HCT116 (cell line): ENCODE data around the gene PRKAR1A. TPM values are rescaled to one million over a fixed set of nuclear protein-coding genes. Genes with fewer than 3 reads are reported as not detected.
"Not testable (repeated sequence)": the region's sequence is repeated elsewhere in the genome, so short reads cannot be mapped to it uniquely, and the experiment has no call there.

Experiments
- ATAC-seq: fragments of 200-7000 bp; cut with Tn5 transposase; 2 replicates; pipeline ENCODE4 v1.9.1; 2020; ENCODE audit warnings: mild to moderate bottlenecking, moderate library complexity
- BruUV-seq: library from RNA; stranded (reverse); fragments of 400-500 nt; replicated peaks from 2 replicates; lab custom pipeline; 2021; lab: Mats Ljungman, UMichigan
- CTCF ChIA-PET: fragments of 300-600 bp; sonication (Branson Sonifier 250); formaldehyde crosslinking; loops from one replicate; lab custom pipeline; 2021; ENCODE audit warnings: antibody characterized with exemption; lab: Charles Lee
- POLR2A ChIA-PET: fragments of 300-600, 350-600 bp; sonication (Branson Sonifier 250); formaldehyde crosslinking; loops from one replicate; lab custom pipeline; 2021; ENCODE audit warnings: antibody characterized with exemption; lab: Charles Lee
- RAD21 ChIA-PET, 2 experiments: fragments of 300-600 bp; sonication (Branson Sonifier 250); formaldehyde crosslinking; loops; one replicate each; lab custom pipeline; 2023; ENCODE audit warnings: low total read pairs in 2 of 2; ENCODE audit not compliant: uncharacterized antibody in 2 of 2, unreplicated experiment in 2 of 2, low non-redundant PET in 1 of 2; lab: Charles Lee
- DNase-seq: peaks from one replicate; pipeline ENCODE4 v3.0.0-alpha.2; 2010; ENCODE audit warnings: low read depth, low spot score
- H2AFZ ChIP-seq: fragments of 200-600 bp; shearing (Covaris generic), sonication (generic); 2 replicates; pipeline ENCODE4 v1.6.1; 2017; ENCODE audit warnings: low read depth, mixed run types, mixed read lengths, antibody characterized with exemption, low read length; ENCODE audit not compliant: poor library complexity, severe bottlenecking
- H3K27ac ChIP-seq: 2 replicates; pipeline ENCODE4 v1.5.1; 2012; ENCODE audit warnings: low read depth, low read length
- H3K27me3 ChIP-seq: fragments of 200-600 bp; sonication (generic); 2 replicates; pipeline ENCODE4 v1.6.1; 2016; ENCODE audit warnings: mixed run types, low read length, mixed read lengths; ENCODE audit not compliant: insufficient read depth
- H3K36me3 ChIP-seq, 2 experiments: fragments of 200-500 bp in 1 of 2; fragments of 200-600 bp in 1 of 2; sonication (Bioruptor generic) in 1 of 2; sonication (generic) in 1 of 2; 2 replicates each; pipeline versions ENCODE4 v1.5.1 to v1.6.1; 2014 to 2016; ENCODE audit warnings: low read length in 2 of 2, inconsistent platforms in 1 of 2, mixed read lengths in 1 of 2, mixed run types in 1 of 2; ENCODE audit not compliant: insufficient read depth in 2 of 2, control insufficient read depth in 1 of 2
- H3K4me1 ChIP-seq, 2 experiments: fragments of 200-600 bp in 1 of 2; sonication (generic) in 1 of 2; 2 replicates each; pipeline versions ENCODE4 v1.5.1 to v1.6.1; 2012 to 2017; ENCODE audit warnings: low read length in 2 of 2, inconsistent platforms in 1 of 2, mild to moderate bottlenecking in 1 of 2, mixed read lengths in 1 of 2, mixed run types in 1 of 2, moderate library complexity in 1 of 2; ENCODE audit not compliant: insufficient read depth in 2 of 2, control insufficient read depth in 1 of 2
- H3K4me2 ChIP-seq: fragments of 200-600 bp; sonication (generic); 2 replicates; pipeline ENCODE4 v1.6.1; 2017; ENCODE audit warnings: mixed run types, low read length, mixed read lengths
- H3K4me3 ChIP-seq, 2 experiments: fragments of 200-600 bp in 1 of 2; sonication (generic) in 1 of 2; replicated peaks in 1 of 2; 2 replicates each; pipeline ENCODE4 v1.5.1; 2011 to 2016; ENCODE audit warnings: low read length in 2 of 2, control low read depth in 1 of 2, low read depth in 1 of 2, mild to moderate bottlenecking in 1 of 2, mixed read lengths in 1 of 2, mixed run types in 1 of 2
- H3K79me2 ChIP-seq: fragments of 200-600 bp; sonication (generic); 2 replicates; pipeline ENCODE4 v1.6.1; 2017; ENCODE audit warnings: mild to moderate bottlenecking, mixed run types, low read length, moderate library complexity, mixed read lengths; ENCODE audit not compliant: insufficient read depth
- H3K9ac ChIP-seq: fragments of 200-600 bp; sonication (generic); 2 replicates; pipeline ENCODE4 v1.6.1; 2016; ENCODE audit warnings: low read length, mixed read lengths
- H3K9me2 ChIP-seq: fragments of 200-600 bp; sonication (generic), shearing (Covaris generic); 2 replicates; pipeline ENCODE4 v1.6.1; 2017; ENCODE audit warnings: mixed run types, mild to moderate bottlenecking, moderate library complexity; ENCODE audit not compliant: insufficient read depth
- H3K9me3 ChIP-seq, 2 experiments: fragments of 200-500 bp in 1 of 2; fragments of 200-600 bp in 1 of 2; sonication (Bioruptor generic) in 1 of 2; sonication (generic) in 1 of 2; 2 replicates each; pipeline ENCODE4 v1.6.1; 2014 to 2017; ENCODE audit warnings: low read length in 2 of 2, mixed read lengths in 2 of 2, inconsistent platforms in 1 of 2, low read depth in 1 of 2, mild to moderate bottlenecking in 1 of 2, mixed run types in 1 of 2, moderate library complexity in 1 of 2; ENCODE audit not compliant: control insufficient read depth in 1 of 2, insufficient read depth in 1 of 2
- H4K20me1 ChIP-seq: fragments of 200-600 bp; sonication (generic), shearing (Covaris generic); 2 replicates; pipeline ENCODE4 v1.6.1; 2017; ENCODE audit warnings: mixed run types, mild to moderate bottlenecking, moderate library complexity; ENCODE audit not compliant: insufficient read depth
- ELF1 ChIP-seq: IDR thresholded peaks from 2 replicates; pipeline ENCODE4 v1.6.1; 2012; ENCODE audit warnings: low read depth, borderline replicate concordance
- EZH2phosphoT487 ChIP-seq: fragments of 200-600 bp; IDR thresholded peaks from 2 replicates; pipeline ENCODE4 v1.6.1; 2018; ENCODE audit warnings: antibody characterized with exemption, borderline replicate concordance
- POLR2AphosphoS5 ChIP-seq: IDR thresholded peaks from 2 replicates; pipeline ENCODE4 v1.6.1; 2011; ENCODE audit warnings: mild to moderate bottlenecking, low read depth, low read length, moderate library complexity
- SP1 ChIP-seq: IDR thresholded peaks from 2 replicates; pipeline ENCODE4 v1.6.1; 2012; ENCODE audit warnings: low read depth
- YY1 ChIP-seq: IDR thresholded peaks from 2 replicates; pipeline ENCODE4 v1.6.1; 2011; ENCODE audit warnings: low read length, low read depth, moderate library complexity, mild to moderate bottlenecking; ENCODE audit not compliant: insufficient replicate concordance; ENCODE audit errors: extremely low read depth
- ZNF274 ChIP-seq: fragments of 200-500 bp; sonication (Bioruptor generic); IDR thresholded peaks from 2 replicates; pipeline ENCODE4 v1.6.1; 2014; ENCODE audit warnings: mild to moderate bottlenecking, low read depth, low read length, inconsistent platforms
- intact Hi-C: fragments of 100-400 bp; cut with micrococcal nuclease; formaldehyde crosslinking; loops from 2 replicates; pipeline ENCODE4 v1.10.0; 2022
- total RNA-seq: library from RNA; stranded (reverse); gene quantifications from one replicate; pipeline ENCODE4 v1.2.1, GENCODE V29; 2021; ENCODE audit not compliant: unreplicated experiment
- TF ChIP-seq, protein P1 (sequence below): IDR thresholded peaks from 2 replicates; pipeline ENCODE4 v1.6.1; 2011; ENCODE audit warnings: mild to moderate bottlenecking, low read length, moderate library complexity; ENCODE audit not compliant: insufficient replicate concordance; ENCODE audit errors: extremely low read depth

The PRKAR1A gene
- total RNA-seq, 1 experiment from 2014 or later: 295 TPM

DNA sequence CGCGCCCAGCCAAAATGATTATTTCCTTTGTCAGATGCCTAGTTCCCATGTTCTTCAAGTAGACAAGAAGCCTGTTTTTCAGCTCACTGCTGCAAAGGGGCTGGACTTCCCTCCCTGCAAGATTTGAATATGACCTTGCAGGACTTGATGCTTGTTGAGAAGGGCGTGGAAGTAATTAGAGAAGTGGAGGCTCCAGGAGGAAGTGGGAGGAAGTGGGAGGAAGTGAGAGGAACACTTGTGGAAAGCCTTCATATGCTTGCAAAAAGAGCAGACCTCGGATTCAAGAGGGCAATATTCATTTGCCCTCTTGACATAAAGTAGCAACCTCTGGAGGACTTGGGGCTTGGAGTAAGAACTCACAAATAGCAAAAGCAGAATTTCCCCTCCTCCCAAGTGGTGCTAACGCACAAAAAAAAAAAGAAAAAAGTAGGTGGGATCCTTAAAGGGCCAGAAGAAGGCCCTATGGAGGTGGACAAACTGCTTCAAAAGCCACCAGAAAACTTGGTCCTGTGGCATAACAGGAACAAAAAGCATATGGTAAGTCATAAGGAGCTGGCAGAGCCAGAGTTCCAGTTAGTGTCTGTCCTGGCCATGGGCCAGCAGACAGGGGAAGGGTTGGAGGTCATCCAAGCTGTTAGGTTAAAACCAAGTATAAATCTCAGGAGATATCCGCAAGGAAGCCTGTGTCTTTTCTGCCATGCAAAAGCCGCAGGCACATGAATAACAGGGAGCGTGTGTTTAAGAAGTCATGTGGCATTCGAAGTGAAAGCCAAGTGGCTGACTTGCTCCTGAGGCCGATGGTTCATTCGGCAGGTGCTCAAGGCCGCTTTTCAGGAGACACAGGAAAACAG lies 20.6 kb upstream of the PRKAR1A start (continued):
- no peak for TF ChIP-seq EZH2phosphoT487

DNA sequence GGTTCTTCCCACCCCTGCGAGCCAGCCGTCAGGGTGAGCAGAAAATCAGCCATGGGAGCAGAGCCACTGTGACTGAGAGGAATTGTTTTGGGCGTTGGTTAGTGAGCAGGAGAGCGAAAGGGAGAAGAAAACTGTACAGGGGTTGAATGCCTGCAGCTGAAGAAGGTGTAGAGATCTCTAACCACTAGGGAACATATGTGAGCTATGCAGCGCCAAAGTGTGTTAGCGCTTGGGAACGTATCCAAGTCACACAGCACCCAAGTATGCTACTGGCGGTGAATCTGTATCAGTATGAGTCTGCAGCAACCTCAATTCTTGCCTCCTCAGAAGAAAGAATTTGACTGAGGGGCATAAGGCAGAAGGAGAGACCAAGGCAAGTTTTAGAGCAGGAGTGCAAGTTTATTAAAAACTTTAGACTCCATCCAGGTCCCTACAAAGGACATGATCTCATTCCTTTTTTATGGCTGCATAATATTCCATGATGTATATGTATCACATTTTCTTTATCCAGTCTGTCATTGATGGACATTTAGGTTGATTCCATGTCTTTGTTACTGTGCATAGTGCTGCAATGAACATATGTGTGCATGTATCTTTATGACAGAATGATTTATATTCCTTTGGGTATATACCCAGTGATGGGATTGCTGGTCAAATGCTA lies 19.7 kb upstream of the PRKAR1A start:
- ATAC-seq: not testable (repeated sequence)

DNA sequence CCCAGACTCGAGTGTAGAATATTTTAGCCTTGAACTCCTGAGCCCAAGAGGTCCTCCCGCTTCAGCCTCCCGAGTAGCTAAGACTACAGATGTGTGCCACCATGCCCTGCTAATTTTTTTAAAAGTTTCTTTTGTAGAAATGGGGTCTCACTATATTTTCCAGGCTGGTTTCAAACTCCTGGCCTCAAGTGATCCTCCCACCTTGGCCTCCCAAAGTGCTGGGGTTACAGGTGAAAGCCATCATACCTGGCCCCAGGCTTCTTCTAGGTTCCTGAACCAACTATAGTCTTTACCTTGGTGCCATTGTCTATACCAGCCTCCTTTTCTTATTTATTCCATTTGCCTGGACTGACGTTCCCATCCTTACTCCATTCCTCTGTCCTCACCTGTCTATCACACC lies 17.1 kb upstream of the PRKAR1A start:
- H3K9ac ChIP-seq: no peak overlapping the region
- H3K9me2 ChIP-seq: no peaks in the 10 kb centered on the region
- no peaks in the 10 kb centered on the region for H3K36me3 ChIP-seq
- H3K4me1 ChIP-seq: peaks cover 0 to 9% of the 10 kb centered on the region in 2 experiments; a peak in 2 of 4 replicates
- POLR2A ChIA-PET: no interaction called here
- no peak for ATAC-seq
- H2AFZ ChIP-seq: no peak overlapping the region
- no peak overlapping the region for H3K4me2 ChIP-seq
- H3K4me3 ChIP-seq: no peak overlapping the region
- no peak overlapping the region for H3K27ac ChIP-seq
- no peaks in the 10 kb centered on the region for H3K27me3 ChIP-seq
- H3K9me3 ChIP-seq: no peaks in the 10 kb centered on the region
- RAD21 ChIA-PET: no interaction called here
- H3K79me2 ChIP-seq: no peaks in the 10 kb centered on the region
- no peak for DNase-seq
- TF ChIP-seq ELF1 (no peak), POLR2AphosphoS5 (no peak), SP1 (no peak), YY1 (no peak), ZNF274 (no peak)
- TF ChIP-seq, protein P1, sequence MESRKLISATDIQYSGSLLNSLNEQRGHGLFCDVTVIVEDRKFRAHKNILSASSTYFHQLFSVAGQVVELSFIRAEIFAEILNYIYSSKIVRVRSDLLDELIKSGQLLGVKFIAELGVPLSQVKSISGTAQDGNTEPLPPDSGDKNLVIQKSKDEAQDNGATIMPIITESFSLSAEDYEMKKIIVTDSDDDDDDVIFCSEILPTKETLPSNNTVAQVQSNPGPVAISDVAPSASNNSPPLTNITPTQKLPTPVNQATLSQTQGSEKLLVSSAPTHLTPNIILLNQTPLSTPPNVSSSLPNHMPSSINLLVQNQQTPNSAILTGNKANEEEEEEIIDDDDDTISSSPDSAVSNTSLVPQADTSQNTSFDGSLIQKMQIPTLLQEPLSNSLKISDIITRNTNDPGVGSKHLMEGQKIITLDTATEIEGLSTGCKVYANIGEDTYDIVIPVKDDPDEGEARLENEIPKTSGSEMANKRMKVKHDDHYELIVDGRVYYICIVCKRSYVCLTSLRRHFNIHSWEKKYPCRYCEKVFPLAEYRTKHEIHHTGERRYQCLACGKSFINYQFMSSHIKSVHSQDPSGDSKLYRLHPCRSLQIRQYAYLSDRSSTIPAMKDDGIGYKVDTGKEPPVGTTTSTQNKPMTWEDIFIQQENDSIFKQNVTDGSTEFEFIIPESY: no peak
- intact Hi-C loops: loop anchor here (1.0 kb wide), 1 partner anchor 16 kb away; no protein-coding TSS in a partner anchor
- H4K20me1 ChIP-seq: no peaks in the 10 kb centered on the region
- no TSS peak for BruUV-seq
- CTCF ChIA-PET: no interaction called here

More for the DNA sequence above, 19.7 kb upstream of the PRKAR1A start:
- H3K4me3 ChIP-seq, H3K9ac ChIP-seq, H3K79me2 ChIP-seq, H3K9me2 ChIP-seq, H3K4me1 ChIP-seq, H3K4me2 ChIP-seq, BruUV-seq, intact Hi-C loops, POLR2A ChIA-PET, DNase-seq, H4K20me1 ChIP-seq, H3K9me3 ChIP-seq, RAD21 ChIA-PET, H3K36me3 ChIP-seq, CTCF ChIA-PET, H2AFZ ChIP-seq, H3K27ac ChIP-seq, H3K27me3 ChIP-seq: not testable (repeated sequence)
